BLaER1 (cell line): ENCODE data around the gene UQCC5.
A peak's percentile ranks its signal among the peaks of the same experiment; 100 is the strongest.

Source experiments
- H3K27ac ChIP-seq: shearing (Covaris generic); formaldehyde crosslinking; 2 replicates; pipeline ENCODE4 v1.8.1; 2022
- H3K27me3 ChIP-seq: shearing (Covaris generic); formaldehyde crosslinking; 2 replicates; pipeline ENCODE4 v1.8.1; 2022
- H3K36me3 ChIP-seq: shearing (Covaris generic); formaldehyde crosslinking; 2 replicates; pipeline ENCODE4 v1.8.1; 2022
- H3K4me1 ChIP-seq: shearing (Covaris generic); formaldehyde crosslinking; 2 replicates; pipeline ENCODE4 v1.8.1; 2022
- H3K4me2 ChIP-seq: shearing (Covaris generic); formaldehyde crosslinking; 2 replicates; pipeline ENCODE4 v1.8.1; 2022
- H3K4me3 ChIP-seq: shearing (Covaris generic); formaldehyde crosslinking; 2 replicates; pipeline ENCODE4 v1.8.1; 2022
- H3K9ac ChIP-seq: shearing (Covaris generic); formaldehyde crosslinking; 2 replicates; pipeline ENCODE4 v1.8.1; 2022
- H3K9me3 ChIP-seq: shearing (Covaris generic); formaldehyde crosslinking; 2 replicates; pipeline ENCODE4 v1.8.1; 2022
- H4K20me1 ChIP-seq: shearing (Covaris generic); formaldehyde crosslinking; 2 replicates; pipeline ENCODE4 v1.8.1; 2022
- Cebpa-rat ChIP-seq: shearing (Covaris generic); IDR thresholded peaks from 2 replicates; pipeline ENCODE4 v1.8.1; 2022

UQCC5 gene

DNA sequence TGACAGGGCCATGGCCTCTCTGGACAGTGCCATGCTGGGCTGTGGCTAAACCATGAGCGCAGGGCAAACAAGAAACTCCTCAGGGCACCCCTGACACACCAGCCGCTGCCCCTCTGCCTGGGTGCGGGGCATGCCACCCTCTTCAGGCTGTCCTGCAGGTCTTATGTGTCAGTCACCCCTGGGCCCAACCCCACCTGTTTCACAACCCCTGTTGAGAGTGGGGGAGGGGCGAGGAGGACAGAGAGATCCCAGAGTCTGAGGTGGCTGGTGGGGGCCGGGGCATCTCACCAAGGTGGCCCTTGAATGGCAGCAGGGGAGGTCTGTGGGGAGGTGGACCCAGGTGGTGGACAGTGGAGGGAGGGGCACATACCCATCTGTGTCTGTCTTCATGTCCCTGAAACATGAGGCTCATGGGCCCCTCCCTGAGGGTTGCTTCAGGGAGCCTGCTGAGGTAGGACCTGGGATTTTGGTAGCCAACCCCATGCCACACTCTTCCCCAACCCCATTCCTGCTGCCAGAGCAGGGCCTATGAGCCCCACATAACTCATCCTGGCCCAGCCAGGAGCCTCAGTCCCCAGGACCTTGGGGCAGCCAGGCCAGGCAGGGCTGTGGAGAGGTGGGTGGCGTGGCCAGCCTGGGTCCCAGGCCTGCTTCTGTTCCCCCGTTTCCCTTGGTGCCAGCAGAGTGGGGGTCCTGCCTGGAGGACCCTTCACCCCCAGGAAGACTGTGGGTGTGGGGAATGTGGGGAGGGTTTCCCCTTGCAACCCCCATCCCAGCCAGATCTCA lies 43.0 kb upstream of the UQCC5 start:
- Histone ChIP-seq H3K9ac (no peak overlapping the region), H3K9me3 (no peaks in the 10 kb centered on the region), H3K36me3 (peaks cover 57% of the 10 kb centered on the region), H3K27ac (no peak overlapping the region), H3K4me3 (no peak overlapping the region), H3K4me1 (peaks cover 65% of the 10 kb centered on the region), H3K4me2 (no peak overlapping the region), H3K27me3 (no peaks in the 10 kb centered on the region), H4K20me1 (peaks cover 51% of the 10 kb centered on the region)
- no peak for TF ChIP-seq Cebpa-rat

DNA sequence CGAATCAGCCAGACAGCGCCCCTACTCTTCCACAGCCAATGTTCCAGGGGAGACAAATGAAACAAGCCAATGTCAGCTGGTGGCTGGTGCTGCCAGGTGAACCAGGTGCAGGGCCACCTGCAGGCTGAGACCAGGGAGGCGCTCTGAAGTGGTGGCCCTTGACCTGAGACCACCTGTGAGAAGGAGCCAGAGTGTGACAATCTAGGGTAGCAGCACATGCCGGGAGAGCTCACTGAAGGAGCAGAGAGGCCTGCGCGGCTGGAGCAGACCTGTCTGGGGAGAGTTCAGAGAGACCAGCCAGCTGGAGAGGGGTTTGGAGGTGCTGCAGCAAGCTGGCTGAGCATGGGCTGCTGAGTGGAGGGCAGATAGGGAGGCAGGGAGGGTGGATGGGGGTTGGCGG lies 42.0 kb upstream of the UQCC5 start:
- Histone ChIP-seq H3K4me2 (peak overlapping the region; percentile 74), H3K4me3 (no peak overlapping the region), H3K27me3 (no peaks in the 10 kb centered on the region), H3K36me3 (peaks cover 47% of the 10 kb centered on the region), H3K9me3 (no peaks in the 10 kb centered on the region), H4K20me1 (peaks cover 49% of the 10 kb centered on the region), H3K9ac (0 out of 2 replicates have a peak overlapping the region, but pooled peaks have one; percentile 64), H3K4me1 (peaks cover 67% of the 10 kb centered on the region), H3K27ac (0 out of 2 replicates have a peak overlapping the region, but pooled peaks have one; percentile 60)
- TF ChIP-seq Cebpa-rat = no peak

DNA sequence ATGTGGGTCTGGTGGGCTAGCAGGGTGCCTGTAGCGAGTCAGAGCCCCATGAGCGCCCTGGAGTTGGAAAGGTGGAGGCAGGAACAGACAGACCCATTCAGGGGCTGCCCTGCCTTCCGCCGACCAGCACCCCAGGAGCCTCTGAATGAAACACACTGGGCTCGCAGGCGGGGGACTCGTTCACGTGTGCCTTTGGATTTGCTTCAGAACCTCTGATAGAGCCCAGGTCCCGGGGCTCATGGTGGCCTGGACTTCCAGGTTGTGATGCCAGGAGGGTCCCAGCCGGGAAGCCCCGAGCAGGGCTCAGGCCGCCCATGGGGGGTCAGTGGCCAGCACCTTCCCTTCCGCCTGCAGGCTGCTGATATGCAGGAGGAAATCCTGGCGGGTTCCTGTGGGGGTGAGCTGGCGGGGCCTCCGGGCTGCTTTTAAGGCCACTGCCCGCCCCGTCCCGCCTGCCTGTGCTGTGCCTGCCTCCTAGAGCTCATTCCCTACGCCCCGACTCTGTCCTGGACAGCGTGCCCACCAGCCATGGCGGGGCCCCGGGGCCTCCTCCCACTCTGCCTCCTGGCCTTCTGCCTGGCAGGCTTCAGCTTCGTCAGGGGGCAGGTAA lies 41.4 kb upstream of the UQCC5 start, which contains the start of gene STAB1:
STAB1 (plus strand) TSS at position 453 of the 610 bp plus-strand sequence; CDS start at position 529, 76 bp downstream.
- Histone ChIP-seq H3K27ac (peak within 1 kb of the TSS; percentile 60), H3K36me3 (peaks cover 42% of the 10 kb centered on the region), H3K9me3 (no peaks in the 10 kb centered on the region), H3K4me2 (peak within 1 kb of the TSS; percentile 74), H3K4me3 (no peak within 1 kb of the TSS), H3K4me1 (peaks cover 67% of the 10 kb centered on the region), H3K9ac (peak within 1 kb of the TSS; percentile 64), H4K20me1 (peaks cover 44% of the 10 kb centered on the region), H3K27me3 (no peaks in the 10 kb centered on the region)
- no peak for TF ChIP-seq Cebpa-rat

DNA sequence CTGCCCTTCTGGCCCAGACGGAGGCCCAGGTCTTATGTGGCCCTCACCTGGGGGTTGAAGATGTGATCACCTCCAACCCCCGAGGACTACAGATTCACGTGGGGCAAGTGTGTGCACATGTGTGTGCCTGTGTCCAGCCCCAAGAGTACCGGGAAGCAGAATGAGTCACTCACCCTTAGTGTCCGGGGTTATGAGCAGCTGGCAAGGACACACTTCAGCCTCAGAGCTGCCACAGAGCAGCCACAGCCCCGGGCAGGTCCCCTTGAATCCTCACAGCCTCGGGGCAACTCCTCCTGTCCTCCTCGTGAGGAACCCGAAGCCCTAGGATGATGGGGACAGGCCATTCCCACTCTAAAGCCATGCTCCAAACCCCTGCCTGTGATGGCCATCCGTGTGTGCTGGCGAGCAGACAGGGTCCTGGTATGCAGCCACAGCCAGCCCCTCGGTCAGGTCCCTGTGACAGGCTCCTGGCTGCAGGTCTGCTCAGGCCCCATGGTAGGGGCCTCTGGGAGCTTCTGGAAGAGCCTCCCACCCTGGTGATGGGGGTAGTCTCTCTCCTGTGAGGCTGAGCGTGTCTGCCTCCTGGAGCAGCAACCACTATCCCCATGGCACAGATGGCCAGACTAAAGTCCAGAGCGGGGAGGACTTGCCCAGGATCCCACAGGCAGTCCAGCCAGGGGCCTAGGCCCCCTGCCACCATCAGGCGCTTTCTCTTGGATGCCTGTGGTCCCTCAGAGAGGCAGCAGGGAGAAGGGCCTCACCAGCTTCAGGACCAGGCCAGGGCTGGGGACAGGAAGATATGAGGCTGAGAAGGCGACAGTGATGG lies 40.4 kb upstream of the UQCC5 start:
- Histone ChIP-seq H3K27ac (0 out of 2 replicates have a peak overlapping the region, but pooled peaks have one; percentile 60), H3K27me3 (no peaks in the 10 kb centered on the region)

DNA sequence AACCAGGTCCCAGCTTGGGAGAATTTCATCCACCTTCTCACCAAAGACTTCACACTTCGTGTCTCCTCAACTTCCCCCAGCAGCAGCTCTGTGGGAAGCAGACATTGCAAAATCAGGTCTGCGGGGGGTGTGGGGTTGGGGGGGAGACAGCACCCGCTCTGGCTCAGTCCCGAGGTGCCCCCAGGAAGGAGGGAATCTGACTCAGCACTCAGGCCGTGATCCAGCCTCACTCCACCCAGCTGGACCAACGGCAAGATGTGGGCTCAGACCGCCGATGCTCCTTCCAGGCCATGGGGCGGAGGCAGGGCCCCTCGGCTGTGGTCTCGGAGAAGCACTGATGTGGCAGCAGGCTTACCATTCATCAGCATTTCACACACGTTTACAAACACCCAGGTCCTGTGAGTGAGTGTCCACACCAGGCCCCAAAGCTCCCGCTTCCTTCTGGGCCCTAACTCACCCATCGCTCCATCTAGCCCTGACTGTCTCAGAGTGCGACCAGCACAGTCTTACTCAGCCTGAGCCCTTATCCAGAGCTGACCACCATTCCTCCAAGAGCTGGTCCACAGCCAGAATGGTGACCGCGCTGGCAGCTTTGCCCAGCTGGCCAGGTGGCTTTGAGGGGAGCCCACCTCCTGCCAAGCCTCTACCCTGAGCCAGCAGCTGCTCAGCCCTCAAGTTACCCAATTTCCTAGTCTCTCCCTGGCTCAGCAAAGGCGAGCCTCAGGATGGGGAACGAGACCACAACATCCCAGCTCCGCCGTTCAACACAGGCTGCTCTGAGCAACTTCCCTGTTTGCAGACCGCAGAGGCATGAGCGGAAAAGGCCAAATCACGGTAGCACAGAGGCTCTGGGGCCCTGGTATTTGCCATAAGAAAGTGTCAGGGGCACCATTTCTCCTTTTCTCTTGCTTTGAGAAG lies 38.0 kb upstream of the UQCC5 start:
- TF ChIP-seq Cebpa-rat = peak; percentile 55; the same call in 1 of the 2 replicates
- Histone ChIP-seq H3K4me3 (no peak overlapping the region), H3K9ac (peak overlapping the region; percentile 4; the same call in 1 of the 2 replicates), H3K4me2 (peak overlapping the region; percentile 79), H3K36me3 (peaks cover 8% of the 10 kb centered on the region; the same call in 1 of the 2 replicates), H3K27me3 (no peaks in the 10 kb centered on the region), H4K20me1 (0 out of 2 replicates have a peak, but pooled peaks cover 12% of the 10 kb centered on the region), H3K4me1 (peaks cover 83% of the 10 kb centered on the region), H3K9me3 (no peaks in the 10 kb centered on the region), H3K27ac (peak overlapping the region; percentile 61)

More for the DNA sequence above, 40.4 kb upstream of the UQCC5 start:
- peaks cover 32% of the 10 kb centered on the region for H3K36me3 ChIP-seq
- H3K9me3 ChIP-seq = no peaks in the 10 kb centered on the region
- peak overlapping the region; percentile 74 for H3K4me2 ChIP-seq
- H3K4me3 ChIP-seq = no peak overlapping the region
- H3K9ac ChIP-seq = peak overlapping the region; percentile 64; the same call in 1 of the 2 replicates
- peaks cover 67% of the 10 kb centered on the region for H3K4me1 ChIP-seq
- TF ChIP-seq Cebpa-rat = no peak
- H4K20me1 ChIP-seq = peaks cover 34% of the 10 kb centered on the region

DNA sequence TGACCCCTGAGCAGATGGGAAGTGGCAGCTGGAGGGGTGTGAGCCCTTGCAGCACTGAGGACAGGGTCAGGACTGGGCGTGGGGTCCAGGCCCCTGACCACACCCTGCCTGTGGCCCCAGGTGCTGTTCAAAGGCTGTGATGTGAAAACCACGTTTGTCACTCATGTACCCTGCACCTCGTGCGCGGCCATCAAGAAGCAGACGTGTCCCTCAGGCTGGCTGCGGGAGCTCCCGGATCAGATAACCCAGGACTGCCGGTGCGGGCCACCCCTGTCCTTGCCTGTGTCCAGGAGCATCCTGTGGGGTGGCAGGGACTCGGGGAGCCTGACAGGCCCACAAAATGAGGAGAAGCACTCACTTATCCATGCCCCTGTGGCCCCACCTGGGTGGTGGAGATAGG lies 35.4 kb upstream of the UQCC5 start:
- no peaks in the 10 kb centered on the region for H4K20me1 ChIP-seq
- no peaks in the 10 kb centered on the region for H3K9me3 ChIP-seq
- no peak overlapping the region for H3K4me2 ChIP-seq
- H3K27me3 ChIP-seq = no peaks in the 10 kb centered on the region
- H3K27ac ChIP-seq = no peak overlapping the region
- H3K9ac ChIP-seq = no peak overlapping the region
- no peak for TF ChIP-seq Cebpa-rat
- no peak overlapping the region for H3K4me3 ChIP-seq
- peaks cover 70% of the 10 kb centered on the region for H3K4me1 ChIP-seq
- no peaks in the 10 kb centered on the region for H3K36me3 ChIP-seq

DNA sequence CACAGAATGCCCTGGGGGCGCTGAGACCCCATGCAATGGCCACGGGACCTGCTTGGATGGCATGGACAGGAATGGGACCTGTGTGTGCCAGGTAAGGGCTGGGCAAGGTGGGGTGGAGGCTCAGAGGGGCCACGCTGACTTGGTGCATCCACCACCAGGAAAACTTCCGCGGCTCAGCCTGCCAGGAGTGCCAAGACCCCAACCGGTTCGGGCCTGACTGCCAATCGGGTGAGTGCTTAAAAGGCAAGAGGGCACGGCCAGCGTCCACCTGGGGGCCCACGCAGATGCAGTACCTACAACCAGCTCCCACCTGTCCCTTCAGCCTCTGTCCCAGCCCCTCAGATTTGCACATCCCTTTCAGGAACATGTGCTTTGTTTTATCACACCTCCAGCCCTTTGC lies 34.4 kb upstream of the UQCC5 start:
- no peaks in the 10 kb centered on the region for H4K20me1 ChIP-seq
- H3K4me1 ChIP-seq = peaks cover 66% of the 10 kb centered on the region
- no peaks in the 10 kb centered on the region for H3K36me3 ChIP-seq
- no peaks in the 10 kb centered on the region for H3K9me3 ChIP-seq
- H3K27me3 ChIP-seq = no peaks in the 10 kb centered on the region
- no peak overlapping the region for H3K9ac ChIP-seq
- H3K4me2 ChIP-seq = peak overlapping the region; percentile 63
- H3K27ac ChIP-seq = peak overlapping the region; percentile 31; the same call in 1 of the 2 replicates
- H3K4me3 ChIP-seq = no peak overlapping the region
- TF ChIP-seq Cebpa-rat = no peak

DNA sequence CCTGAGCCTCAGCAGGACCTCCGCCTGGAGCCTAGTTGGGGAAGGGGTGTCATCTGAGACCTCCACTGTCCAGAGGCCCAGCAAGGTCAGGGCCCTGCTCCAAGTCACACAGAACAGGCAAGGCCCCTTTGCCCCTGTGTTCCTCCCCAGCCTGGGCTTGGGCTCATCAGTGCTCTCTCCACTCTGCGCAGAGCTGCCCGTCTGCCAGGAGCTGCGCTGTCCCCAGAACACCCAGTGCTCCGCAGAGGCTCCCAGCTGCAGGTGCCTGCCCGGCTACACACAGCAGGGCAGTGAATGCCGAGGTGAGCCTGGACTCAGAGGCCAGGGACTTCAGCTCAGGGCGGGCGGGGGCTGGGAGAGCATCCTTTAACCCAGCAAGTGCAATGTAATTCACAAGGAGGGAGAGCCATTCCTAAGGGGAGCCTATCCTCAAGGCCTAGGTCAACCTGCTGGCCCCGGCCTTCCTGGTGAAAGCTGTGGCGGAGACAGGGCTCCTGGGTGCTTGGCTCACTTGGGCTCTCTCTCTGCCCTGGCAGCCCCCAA lies 33.5 kb upstream of the UQCC5 start:
- Histone ChIP-seq H3K4me1 (peaks cover 59% of the 10 kb centered on the region), H3K4me2 (peak overlapping the region; percentile 63), H3K27me3 (no peaks in the 10 kb centered on the region), H3K4me3 (no peak overlapping the region), H3K27ac (peak overlapping the region; percentile 31; the same call in 1 of the 2 replicates), H4K20me1 (no peaks in the 10 kb centered on the region), H3K36me3 (no peaks in the 10 kb centered on the region), H3K9ac (no peak overlapping the region), H3K9me3 (no peaks in the 10 kb centered on the region)
- TF ChIP-seq Cebpa-rat = no peak
